Measurements from ENCODE around the gene RNF114.

The RNF114 gene

DNA sequence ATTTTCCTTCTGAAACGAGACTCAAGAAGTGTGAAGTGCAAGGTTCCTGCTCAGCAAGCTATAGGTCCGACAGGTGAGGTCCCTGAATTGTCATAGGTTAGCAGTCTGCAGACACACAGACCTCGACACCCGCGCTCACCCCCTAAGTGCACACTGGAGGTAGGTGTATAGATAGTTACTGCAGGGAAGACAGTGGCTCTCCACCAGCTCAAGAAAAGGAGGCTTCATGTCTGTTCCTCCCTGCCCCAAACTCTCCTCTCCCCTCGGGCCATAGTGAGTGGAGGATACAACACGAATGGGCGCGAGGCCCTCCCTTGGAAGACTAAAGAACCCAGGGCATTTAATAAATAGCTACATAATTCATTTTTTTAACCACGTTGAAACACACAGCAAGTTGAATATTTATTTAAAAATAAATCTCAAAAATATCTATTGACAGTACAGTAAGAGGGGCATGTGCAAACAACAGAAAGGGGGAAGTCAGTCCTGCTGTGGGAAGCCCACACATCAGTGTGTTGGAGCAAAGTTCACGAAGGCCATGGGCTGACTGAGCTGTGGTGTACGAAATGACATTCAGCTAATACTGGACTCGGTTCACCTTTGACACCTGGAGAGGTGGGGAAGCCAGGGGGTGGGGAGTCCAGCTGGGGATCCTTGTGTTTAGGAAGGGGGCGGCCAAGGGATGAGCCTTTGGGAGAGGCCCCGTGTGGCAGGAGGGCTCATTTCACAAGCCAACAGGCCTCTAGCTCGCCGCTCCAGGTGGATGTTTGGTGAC lies 31.6 kb upstream of the RNF114 start:
- peaks cover 35 to 51% of the 10 kb centered on the region in 2 donors for H3K36me3 ChIP-seq (ENCODE audit: control insufficient read depth in 1 of 2, insufficient read depth in 2 of 2, low read length in 2 of 2)
- no peak overlapping the region for H3K27ac ChIP-seq (ENCODE audit: low read depth, low read length)
- H3K9ac ChIP-seq (ENCODE audit: low read depth in 1 of 2, low read length in 2 of 2), result no peak overlapping the region
- H3K4me1 ChIP-seq (ENCODE audit: control insufficient read depth in 1 of 2, insufficient read depth in 2 of 2, low read length in 2 of 2), result peaks cover 9 to 12% of the 10 kb centered on the region in 2 donors
- no peak overlapping the region for H3K4me3 ChIP-seq (ENCODE audit: low read depth in 1 of 2, low read length in 2 of 2)
- no peaks in the 10 kb centered on the region for H3K9me3 ChIP-seq (ENCODE audit: control insufficient read depth in 1 of 2, low read length in 2 of 2)
- H3K27me3 ChIP-seq (ENCODE audit: control insufficient read depth in 1 of 2, insufficient read depth in 2 of 2, low read length in 2 of 2), result no peaks in the 10 kb centered on the region

DNA sequence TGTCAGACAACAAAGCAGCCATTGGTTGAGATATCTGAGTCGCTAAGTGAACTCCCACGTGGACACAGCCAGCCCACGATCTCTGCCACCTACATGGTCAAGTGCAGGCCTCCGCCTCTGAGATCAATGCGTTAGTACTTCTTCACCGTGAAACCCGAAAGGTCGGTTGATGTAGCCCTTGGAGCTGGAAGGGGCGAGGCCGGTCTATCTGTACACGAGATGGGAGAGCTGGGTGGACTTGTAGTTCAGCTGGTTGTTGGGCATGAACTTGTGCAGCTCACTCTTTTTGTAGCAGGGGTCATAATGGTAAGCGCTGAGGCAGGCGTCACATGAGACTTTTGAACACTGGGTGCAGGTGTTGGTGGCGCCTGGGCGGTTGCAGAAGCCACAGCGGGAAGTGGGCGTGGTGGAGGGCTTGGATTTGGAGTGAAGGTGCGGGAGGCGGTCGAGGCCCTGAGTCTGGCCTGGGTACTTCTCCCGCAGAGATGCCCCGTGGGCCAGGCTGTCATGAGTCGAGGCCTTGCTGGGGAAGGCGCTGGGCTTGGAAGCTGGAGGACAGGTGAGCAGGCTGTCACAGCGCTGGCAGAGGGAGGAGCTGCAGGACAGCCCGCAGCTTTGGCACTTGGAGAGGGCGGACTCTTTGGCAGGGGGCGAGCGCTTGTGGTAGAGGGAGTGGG lies 30.6 kb upstream of the RNF114 start:
- no peaks in the 10 kb centered on the region for H3K9me3 ChIP-seq (ENCODE audit: control insufficient read depth in 1 of 2, low read length in 2 of 2)
- no peak overlapping the region for H3K4me3 ChIP-seq (ENCODE audit: low read depth in 1 of 2, low read length in 2 of 2)
- no peak overlapping the region for H3K27ac ChIP-seq (ENCODE audit: low read depth, low read length)
- H3K27me3 ChIP-seq (ENCODE audit: control insufficient read depth in 1 of 2, insufficient read depth in 2 of 2, low read length in 2 of 2), result no peaks in the 10 kb centered on the region
- peaks cover 35 to 51% of the 10 kb centered on the region in 2 donors for H3K36me3 ChIP-seq (ENCODE audit: control insufficient read depth in 1 of 2, insufficient read depth in 2 of 2, low read length in 2 of 2)
- H3K4me1 ChIP-seq (ENCODE audit: control insufficient read depth in 1 of 2, insufficient read depth in 2 of 2, low read length in 2 of 2), result peaks cover 19 to 21% of the 10 kb centered on the region in 2 donors
- H3K9ac ChIP-seq (ENCODE audit: low read depth in 1 of 2, low read length in 2 of 2), result no peak overlapping the region

DNA sequence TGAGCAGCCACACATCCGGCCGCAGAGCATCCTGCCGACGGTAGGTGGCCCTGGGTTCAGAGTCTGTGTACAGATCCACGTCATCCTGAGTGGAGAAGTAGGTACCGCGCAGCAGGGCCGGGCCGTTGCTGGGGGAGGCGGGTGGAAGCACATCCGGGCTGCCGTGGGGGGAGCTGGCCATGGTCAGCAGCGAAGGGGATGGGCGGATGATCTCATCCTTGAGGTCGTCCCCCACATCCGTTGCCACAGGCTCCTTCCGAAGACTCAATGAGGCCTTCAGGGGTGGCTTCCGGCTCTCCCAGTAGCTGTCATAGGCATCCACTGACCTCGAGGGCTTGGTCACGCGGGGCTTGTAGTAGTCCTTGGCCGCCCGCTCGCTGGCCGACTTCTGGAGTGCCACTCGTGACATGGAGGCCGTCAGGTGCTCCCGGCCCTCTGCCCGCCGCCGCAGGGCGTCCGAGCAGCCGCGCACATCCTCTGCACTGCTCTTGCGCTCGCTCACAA lies 30.0 kb upstream of the RNF114 start:
- peaks cover 35 to 51% of the 10 kb centered on the region in 2 donors for H3K36me3 ChIP-seq (ENCODE audit: control insufficient read depth in 1 of 2, insufficient read depth in 2 of 2, low read length in 2 of 2)
- H3K4me1 ChIP-seq (ENCODE audit: control insufficient read depth in 1 of 2, insufficient read depth in 2 of 2, low read length in 2 of 2), result peaks cover 21 to 25% of the 10 kb centered on the region in 2 donors

DNA sequence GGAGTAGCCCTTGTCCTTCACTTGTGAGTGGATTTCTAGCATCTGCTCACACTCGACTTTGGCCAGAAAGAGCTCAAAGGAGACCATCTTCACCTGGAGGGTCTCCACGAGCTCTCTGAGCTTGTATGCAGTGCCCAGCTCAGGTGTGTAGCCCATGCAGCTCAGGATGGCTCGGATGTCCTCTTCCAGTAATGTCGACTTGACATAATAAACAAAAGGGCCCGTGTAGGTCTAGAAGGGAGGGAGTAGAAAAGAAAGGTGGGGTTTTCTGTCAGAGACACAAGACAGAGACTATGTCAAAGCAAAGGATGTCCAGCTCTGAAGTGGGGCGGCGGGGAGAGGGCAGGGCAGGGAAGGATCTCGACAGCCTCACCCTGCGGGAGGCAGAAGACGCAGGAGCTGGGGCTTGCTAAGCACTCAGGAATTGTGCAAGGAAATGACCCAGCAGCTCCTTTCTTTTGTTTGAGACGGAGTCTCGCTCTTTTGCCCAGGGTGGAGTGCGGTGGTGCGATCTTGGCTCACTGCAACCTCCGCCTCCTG lies 29.5 kb upstream of the RNF114 start:
- Histone ChIP-seq H3K27me3 (ENCODE audit: control insufficient read depth in 1 of 2, insufficient read depth in 2 of 2, low read length in 2 of 2) (no peaks in the 10 kb centered on the region), H3K9me3 (ENCODE audit: control insufficient read depth in 1 of 2, low read length in 2 of 2) (no peaks in the 10 kb centered on the region), H3K27ac (ENCODE audit: low read depth, low read length) (no peak overlapping the region), H3K36me3 (ENCODE audit: control insufficient read depth in 1 of 2, insufficient read depth in 2 of 2, low read length in 2 of 2) (peaks cover 35 to 51% of the 10 kb centered on the region in 2 donors), H3K4me1 (ENCODE audit: control insufficient read depth in 1 of 2, insufficient read depth in 2 of 2, low read length in 2 of 2) (peaks cover 21 to 26% of the 10 kb centered on the region in 2 donors), H3K4me3 (ENCODE audit: low read depth in 1 of 2, low read length in 2 of 2) (no peak overlapping the region), H3K9ac (ENCODE audit: low read depth in 1 of 2, low read length in 2 of 2) (no peak overlapping the region)

More for the DNA sequence above, 30.0 kb upstream of the RNF114 start:
- Histone ChIP-seq H3K9me3 (ENCODE audit: control insufficient read depth in 1 of 2, low read length in 2 of 2) (no peaks in the 10 kb centered on the region), H3K4me3 (ENCODE audit: low read depth in 1 of 2, low read length in 2 of 2) (no peak overlapping the region), H3K9ac (ENCODE audit: low read depth in 1 of 2, low read length in 2 of 2) (no peak overlapping the region), H3K27me3 (ENCODE audit: control insufficient read depth in 1 of 2, insufficient read depth in 2 of 2, low read length in 2 of 2) (no peaks in the 10 kb centered on the region), H3K27ac (ENCODE audit: low read depth, low read length) (no peak overlapping the region)

DNA sequence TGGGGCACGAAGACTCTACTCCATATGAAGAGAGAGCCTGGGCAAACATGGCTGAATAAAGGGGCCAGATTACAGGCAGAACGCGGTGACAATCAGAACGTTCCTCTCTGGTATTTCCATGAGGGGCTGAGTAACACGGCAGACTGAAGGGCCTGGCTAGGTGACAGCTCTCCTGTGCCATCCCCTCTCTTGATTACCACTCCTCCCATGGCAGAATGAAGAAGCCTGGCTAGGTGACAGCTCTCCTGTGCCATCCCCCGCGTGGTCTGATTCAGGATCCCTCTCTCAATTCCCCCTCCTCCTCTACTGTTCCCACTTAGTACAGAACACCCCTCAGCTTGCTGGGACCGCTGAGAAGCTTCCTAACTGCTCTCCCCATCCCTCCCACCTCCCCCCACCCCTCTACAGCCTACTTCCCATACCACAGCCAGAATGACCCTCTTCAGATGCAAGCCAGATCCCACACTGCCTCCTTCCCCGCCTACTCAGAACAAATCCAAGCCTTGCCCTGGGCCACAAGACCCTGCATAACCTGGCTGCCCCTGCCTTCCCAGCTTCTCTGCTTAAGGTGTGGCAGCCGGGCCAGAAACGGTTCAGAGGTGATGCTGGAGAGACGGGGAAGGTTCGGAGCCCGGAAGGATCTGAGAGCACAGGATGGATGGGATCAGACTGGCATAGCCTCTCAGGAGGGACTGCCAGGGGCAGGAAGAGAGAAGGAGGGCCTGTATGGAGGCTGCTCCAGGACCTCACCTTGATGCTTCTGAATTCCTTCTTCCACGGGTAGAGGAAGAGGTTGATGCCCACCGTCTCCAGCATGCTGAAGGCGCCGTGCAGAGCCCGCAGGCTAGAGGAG lies 28.6 kb upstream of the RNF114 start:
- no peaks in the 10 kb centered on the region for H3K9me3 ChIP-seq (ENCODE audit: control insufficient read depth in 1 of 2, low read length in 2 of 2)
- no peaks in the 10 kb centered on the region for H3K27me3 ChIP-seq (ENCODE audit: control insufficient read depth in 1 of 2, insufficient read depth in 2 of 2, low read length in 2 of 2)
- H3K4me3 ChIP-seq (ENCODE audit: low read depth in 1 of 2, low read length in 2 of 2), result no peak overlapping the region
- H3K9ac ChIP-seq (ENCODE audit: low read depth in 1 of 2, low read length in 2 of 2), result no peak overlapping the region
- H3K27ac ChIP-seq (ENCODE audit: low read depth, low read length), result no peak overlapping the region
- H3K4me1 ChIP-seq (ENCODE audit: control insufficient read depth in 1 of 2, insufficient read depth in 2 of 2, low read length in 2 of 2), result peaks cover 24 to 26% of the 10 kb centered on the region in 2 donors
- peaks cover 35 to 51% of the 10 kb centered on the region in 2 donors for H3K36me3 ChIP-seq (ENCODE audit: control insufficient read depth in 1 of 2, insufficient read depth in 2 of 2, low read length in 2 of 2)

DNA sequence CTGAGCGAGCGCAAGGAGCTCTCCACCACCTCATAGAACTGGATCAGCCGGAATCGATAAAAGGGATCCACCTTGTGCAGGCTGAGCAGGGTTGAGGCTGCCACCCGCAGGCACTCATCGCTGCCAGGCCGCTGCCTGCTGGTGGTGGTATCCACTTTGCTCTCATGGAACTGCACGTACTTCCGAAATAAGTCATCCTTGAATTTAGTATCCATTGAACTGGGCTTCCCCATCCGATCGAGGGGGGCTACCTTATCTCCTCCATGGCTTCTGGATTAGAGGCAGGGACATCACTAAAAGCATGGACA lies 28.0 kb upstream of the RNF114 start:
- Histone ChIP-seq H3K36me3 (ENCODE audit: control insufficient read depth in 1 of 2, insufficient read depth in 2 of 2, low read length in 2 of 2) (peaks cover 35 to 50% of the 10 kb centered on the region in 2 donors), H3K4me3 (ENCODE audit: low read depth in 1 of 2, low read length in 2 of 2) (no peak overlapping the region), H3K27ac (ENCODE audit: low read depth, low read length) (no peak overlapping the region), H3K27me3 (ENCODE audit: control insufficient read depth in 1 of 2, insufficient read depth in 2 of 2, low read length in 2 of 2) (no peaks in the 10 kb centered on the region), H3K4me1 (ENCODE audit: control insufficient read depth in 1 of 2, insufficient read depth in 2 of 2, low read length in 2 of 2) (peaks cover 28 to 29% of the 10 kb centered on the region in 2 donors), H3K9me3 (ENCODE audit: control insufficient read depth in 1 of 2, low read length in 2 of 2) (no peaks in the 10 kb centered on the region), H3K9ac (ENCODE audit: low read depth in 1 of 2, low read length in 2 of 2) (no peak overlapping the region)

DNA sequence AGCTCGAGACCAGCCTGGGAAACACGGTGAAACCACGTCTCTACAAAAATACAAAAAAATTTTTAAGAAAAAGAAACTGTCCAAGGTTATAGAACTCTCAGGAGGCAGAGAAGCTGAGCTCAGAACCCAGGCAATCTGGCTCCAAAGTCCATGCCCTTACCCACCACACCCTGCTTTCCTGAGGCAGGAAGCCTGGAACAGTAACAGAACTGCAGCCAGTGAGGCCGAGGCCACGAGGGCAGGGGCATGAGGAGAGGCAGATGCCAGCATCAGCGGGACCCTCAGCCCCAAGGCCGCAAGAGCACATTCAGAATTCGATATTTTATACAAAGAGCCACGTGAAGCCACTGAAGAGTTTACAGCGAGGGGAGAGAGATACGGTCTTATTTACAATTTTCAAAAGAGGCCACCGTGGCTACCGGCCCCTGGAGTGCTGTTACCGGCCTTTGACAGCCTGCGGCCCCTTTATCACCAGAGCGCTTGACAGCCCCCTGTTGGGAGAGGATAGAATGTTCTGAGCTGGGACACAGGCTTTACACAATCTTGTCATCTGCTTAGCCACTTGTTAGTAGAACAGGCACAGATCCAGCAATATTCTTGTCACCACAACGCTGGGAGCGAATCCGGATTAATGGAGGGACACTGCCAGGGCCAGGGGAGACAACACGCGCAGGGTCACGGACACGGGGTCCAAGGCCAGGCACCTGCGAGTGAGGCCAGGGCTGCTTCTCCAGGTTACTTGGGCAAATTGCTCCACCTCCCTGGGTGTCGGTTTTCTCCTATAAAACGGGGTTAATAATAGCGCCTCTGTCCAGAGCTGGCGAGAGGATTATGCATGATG lies 26.5 kb upstream of the RNF114 start:
- Histone ChIP-seq H3K9ac (ENCODE audit: low read depth in 1 of 2, low read length in 2 of 2) (peak overlapping the region; percentile 52 to 55), H3K4me3 (ENCODE audit: low read depth in 1 of 2, low read length in 2 of 2) (peak overlapping the region; percentile 34 to 36), H3K27me3 (ENCODE audit: control insufficient read depth in 1 of 2, insufficient read depth in 2 of 2, low read length in 2 of 2) (no peaks in the 10 kb centered on the region), H3K9me3 (ENCODE audit: control insufficient read depth in 1 of 2, low read length in 2 of 2) (no peaks in the 10 kb centered on the region), H3K36me3 (ENCODE audit: control insufficient read depth in 1 of 2, insufficient read depth in 2 of 2, low read length in 2 of 2) (peaks cover 28 to 37% of the 10 kb centered on the region in 2 donors), H3K27ac (ENCODE audit: low read depth, low read length) (peak overlapping the region; percentile 70), H3K4me1 (ENCODE audit: control insufficient read depth in 1 of 2, insufficient read depth in 2 of 2, low read length in 2 of 2) (peaks cover 43 to 44% of the 10 kb centered on the region in 2 donors)

DNA sequence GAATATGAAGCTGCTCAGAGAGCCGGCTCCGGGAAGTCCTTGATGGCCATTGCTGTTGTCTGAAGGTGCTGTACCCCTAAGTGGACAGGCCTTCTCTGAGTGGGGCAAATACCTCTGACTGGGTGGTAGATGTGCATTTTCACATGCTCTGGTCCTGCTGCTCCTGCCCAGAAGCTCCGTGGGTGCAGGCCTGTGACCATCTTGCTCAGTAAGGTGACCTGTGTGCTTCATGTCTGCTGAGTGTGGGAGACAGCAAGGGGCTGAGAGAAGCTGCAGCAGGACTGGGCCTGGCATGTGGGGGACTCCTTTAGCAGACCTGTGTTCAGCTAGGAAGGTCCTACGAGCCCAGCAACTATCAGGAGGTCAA lies 25.9 kb upstream of the RNF114 start:
- no peaks in the 10 kb centered on the region for H3K9me3 ChIP-seq (ENCODE audit: control insufficient read depth in 1 of 2, low read length in 2 of 2)
- peaks cover 22 to 31% of the 10 kb centered on the region in 2 donors for H3K36me3 ChIP-seq (ENCODE audit: control insufficient read depth in 1 of 2, insufficient read depth in 2 of 2, low read length in 2 of 2)
- H3K27ac ChIP-seq (ENCODE audit: low read depth, low read length), result peak overlapping the region; percentile 70
- H3K9ac ChIP-seq (ENCODE audit: low read depth in 1 of 2, low read length in 2 of 2), result peak overlapping the region; percentile 52 to 55
- H3K4me1 ChIP-seq (ENCODE audit: control insufficient read depth in 1 of 2, insufficient read depth in 2 of 2, low read length in 2 of 2), result peaks cover 44 to 46% of the 10 kb centered on the region in 2 donors
- no peaks in the 10 kb centered on the region for H3K27me3 ChIP-seq (ENCODE audit: control insufficient read depth in 1 of 2, insufficient read depth in 2 of 2, low read length in 2 of 2)
- H3K4me3 ChIP-seq (ENCODE audit: low read depth in 1 of 2, low read length in 2 of 2), result peak overlapping the region; percentile 34 to 36

DNA sequence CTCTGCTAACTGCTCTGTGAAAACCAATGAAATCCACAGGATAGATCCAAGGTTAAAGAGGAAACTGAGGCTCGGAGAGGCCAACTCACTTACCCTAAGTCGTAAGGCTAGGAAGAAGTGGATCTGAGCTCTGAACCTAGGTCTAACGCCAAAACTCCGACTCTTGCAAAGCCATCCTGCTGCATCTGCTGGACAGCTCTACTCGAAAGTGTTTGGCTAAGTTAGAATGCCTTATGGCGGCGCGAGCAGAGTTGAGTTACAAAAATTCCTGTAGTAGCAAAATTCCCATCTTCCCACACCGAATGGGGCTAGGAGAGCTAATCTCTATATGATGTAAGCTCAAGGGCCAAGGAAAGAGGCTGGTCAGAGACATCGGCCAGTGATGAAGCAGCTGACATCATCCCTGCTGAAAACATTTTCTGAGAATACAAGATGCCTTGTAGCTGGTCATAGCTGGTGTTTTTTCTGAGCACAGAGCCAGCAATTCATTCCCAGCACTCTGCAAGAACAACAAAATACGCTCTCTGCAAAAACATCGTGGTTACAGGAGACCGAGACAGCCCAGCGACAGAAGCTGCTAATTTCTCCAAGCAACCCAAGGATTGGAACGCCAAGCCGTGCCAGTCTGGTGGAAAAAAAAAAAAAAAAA lies 22.7 kb upstream of the RNF114 start:
- Histone ChIP-seq H3K27me3 (ENCODE audit: control insufficient read depth in 1 of 2, insufficient read depth in 2 of 2, low read length in 2 of 2) (no peaks in the 10 kb centered on the region), H3K27ac (ENCODE audit: low read depth, low read length) (no peak overlapping the region), H3K4me3 (ENCODE audit: low read depth in 1 of 2, low read length in 2 of 2) (peak overlapping the region; percentile 81 to 92), H3K4me1 (ENCODE audit: control insufficient read depth in 1 of 2, insufficient read depth in 2 of 2, low read length in 2 of 2) (peaks cover 44 to 48% of the 10 kb centered on the region in 2 donors), H3K36me3 (ENCODE audit: control insufficient read depth in 1 of 2, insufficient read depth in 2 of 2, low read length in 2 of 2) (peaks cover 0 to 2% of the 10 kb centered on the region in 2 donors), H3K9me3 (ENCODE audit: control insufficient read depth in 1 of 2, low read length in 2 of 2) (no peaks in the 10 kb centered on the region), H3K9ac (ENCODE audit: low read depth in 1 of 2, low read length in 2 of 2) (peak overlapping the region in 1 of 2 donors; percentile 94)
